HG03432 (cell line): ENCODE data around the gene COMMD10.
A peak's percentile ranks its signal among the peaks of the same experiment; 100 is the strongest.
"Not testable (repeated sequence)": the region's sequence is repeated elsewhere in the genome, so short reads cannot be mapped to it uniquely, and the experiment has no call there.

Source experiments
- ATAC-seq: cut with Tn5 transposase; IDR thresholded peaks from one replicate; pipeline ENCODE4 v1.9.1; 2021; ENCODE audit warnings: mild to moderate bottlenecking, moderate library complexity; ENCODE audit not compliant: unreplicated experiment

COMMD10 gene

DNA sequence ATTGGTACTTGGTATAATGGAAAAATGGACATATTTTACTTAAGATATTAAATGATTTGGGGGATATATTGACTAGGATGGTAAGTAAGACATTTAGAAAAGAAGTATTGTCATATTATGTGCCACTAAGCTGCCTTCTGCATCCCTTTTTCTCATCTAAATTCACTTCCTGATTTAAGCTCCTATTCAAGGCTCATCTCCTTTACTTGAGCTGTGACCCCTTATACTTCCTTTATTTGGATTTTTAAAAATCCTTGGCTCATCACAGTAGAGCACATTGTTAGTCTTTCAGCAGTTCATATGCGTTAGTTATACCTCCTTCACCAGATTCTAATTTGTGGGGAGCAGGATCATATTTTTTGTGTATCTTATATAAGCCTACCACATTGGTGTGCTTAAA is 6.6 kb downstream of the COMMD10 start:
- ATAC-seq: no peak

- no peak for ATAC-seq
These were observed 12.5 kb downstream of the COMMD10 start for GRCh38 chr5:116097301-116097700.

- ATAC-seq: no peak
These were observed 14.2 kb downstream of the COMMD10 start for GRCh38 chr5:116098998-116099397.

GRCh38 chr5:116104941-116105340 is 20.1 kb downstream of the COMMD10 start:
- ATAC-seq: not testable (repeated sequence)

DNA sequence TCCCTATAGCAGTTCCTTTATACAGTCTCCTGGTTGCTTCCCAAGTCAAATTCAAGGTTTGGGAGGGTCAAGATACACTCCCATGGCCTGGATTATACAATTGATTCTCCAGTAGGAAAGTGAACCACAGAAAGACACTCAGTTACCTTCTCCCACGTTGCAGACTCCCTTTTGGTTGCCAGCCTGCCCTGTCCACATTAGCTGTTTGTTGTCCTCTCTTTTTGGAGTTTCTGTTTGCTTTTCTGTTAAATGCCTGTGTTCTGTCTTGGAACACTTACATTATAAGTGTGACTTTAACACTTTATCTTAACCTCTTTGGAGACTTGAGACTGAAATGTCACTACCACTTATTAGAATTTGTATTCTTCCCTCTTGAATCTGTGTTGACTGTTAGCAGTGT is 30.3 kb downstream of the COMMD10 start:
- ATAC-seq: no peak

DNA sequence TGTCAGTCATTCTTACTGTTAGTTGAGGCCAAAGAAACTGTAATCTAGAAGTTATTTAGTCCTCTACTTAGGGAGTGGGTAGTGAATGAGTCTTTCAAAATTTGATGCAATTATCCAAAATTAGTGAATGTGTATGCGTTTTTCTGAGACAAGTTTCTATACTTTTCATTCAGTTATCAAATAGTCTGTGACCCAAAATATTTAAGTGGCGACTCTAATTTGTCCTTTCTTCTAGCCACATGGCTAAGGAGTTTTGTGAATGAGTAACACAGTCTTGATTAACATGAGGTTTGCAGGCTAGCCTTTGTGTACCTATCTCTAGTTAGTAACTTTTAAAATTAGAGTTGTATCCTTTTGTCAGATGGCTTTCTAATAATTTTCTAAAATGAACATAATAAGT is 45.6 kb downstream of the COMMD10 start:
- no peak for ATAC-seq

GRCh38 chr5:116130976-116131375 is 46.2 kb downstream of the COMMD10 start:
- no peak for ATAC-seq

- ATAC-seq: no peak
These were observed 48.5 kb downstream of the COMMD10 start for GRCh38 chr5:116133281-116133680.

DNA sequence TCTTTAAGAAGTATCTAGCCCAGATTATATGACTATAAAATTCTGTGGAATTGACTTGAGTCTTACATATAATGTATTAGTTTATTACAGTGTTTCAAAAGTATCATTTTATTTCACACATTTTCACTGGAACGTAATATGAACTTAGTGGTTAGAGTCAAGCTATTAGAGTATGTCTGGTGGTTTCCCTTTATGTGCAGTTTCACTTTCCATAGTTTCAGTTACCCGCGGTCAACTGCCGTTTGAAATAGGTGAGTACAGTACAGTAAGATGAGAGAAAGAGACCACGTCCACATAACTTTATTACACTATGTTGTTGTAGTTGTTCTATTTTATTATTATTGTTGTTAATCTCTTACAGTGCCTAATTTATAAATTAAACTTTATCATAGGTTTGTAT is 50.5 kb downstream of the COMMD10 start:
- ATAC-seq: peak; percentile 100

DNA sequence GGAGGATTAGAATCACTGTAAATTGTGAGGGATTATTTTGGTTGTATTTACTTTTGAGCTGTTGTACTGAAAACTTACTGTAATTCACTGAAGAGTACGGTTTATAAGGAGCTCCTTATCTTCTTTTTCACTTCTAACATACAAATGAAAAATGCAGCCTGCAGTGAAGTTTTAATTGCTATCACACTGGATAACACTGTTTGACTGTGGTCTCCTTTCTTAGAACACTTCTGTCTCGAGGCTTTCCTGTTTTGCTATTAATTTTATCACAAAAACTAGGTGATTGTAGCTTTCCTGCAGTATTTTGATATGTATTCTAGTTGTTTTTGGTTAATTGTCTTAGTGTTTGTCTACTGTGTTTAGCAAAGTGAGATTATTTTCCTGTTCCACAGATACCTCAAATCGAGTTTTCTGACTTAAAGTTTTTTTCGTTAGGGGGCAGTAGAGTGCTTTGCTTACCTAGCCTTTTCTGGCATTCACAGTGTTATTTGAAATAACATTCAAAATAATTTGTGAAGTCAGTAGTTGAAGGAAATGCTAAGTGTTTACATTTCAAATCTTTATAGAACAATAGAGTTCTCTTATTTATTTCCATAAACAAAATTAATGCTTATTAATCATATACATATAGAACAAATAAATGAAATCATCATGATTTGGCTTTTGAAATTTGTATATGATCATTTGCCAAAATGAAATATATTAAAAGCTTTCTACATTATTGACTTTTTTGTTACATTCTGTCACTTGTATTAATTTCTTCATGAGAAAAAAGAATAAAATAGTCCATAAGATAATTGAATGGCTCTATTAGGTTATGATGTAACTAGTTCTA is 52.9 kb downstream of the COMMD10 start:
- ATAC-seq: no peak

DNA sequence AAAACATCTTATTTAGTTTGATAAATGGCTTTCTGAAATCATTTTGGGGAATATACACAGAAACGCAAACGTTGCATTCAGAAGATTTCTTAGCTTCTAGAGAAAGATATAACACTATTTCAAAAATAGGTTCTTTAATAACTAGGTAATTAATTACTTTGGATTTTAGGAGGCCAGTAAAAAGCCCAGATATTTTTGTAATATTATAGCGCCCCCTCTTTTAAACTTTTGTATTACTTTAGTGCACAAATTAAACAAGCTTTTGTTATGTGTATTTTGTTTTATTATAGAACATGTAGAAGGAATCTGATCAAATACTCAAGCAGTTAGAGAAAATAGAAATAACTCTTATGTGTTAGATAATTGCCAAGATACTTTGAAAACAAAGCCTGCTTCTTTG is 57.7 kb downstream of the COMMD10 start:
- ATAC-seq: no peak

- ATAC-seq: no peak
These were observed 59.3 kb downstream of the COMMD10 start for GRCh38 chr5:116144103-116144502.

GRCh38 chr5:116144991-116145390 is 60.2 kb downstream of the COMMD10 start:
- no peak for ATAC-seq

DNA sequence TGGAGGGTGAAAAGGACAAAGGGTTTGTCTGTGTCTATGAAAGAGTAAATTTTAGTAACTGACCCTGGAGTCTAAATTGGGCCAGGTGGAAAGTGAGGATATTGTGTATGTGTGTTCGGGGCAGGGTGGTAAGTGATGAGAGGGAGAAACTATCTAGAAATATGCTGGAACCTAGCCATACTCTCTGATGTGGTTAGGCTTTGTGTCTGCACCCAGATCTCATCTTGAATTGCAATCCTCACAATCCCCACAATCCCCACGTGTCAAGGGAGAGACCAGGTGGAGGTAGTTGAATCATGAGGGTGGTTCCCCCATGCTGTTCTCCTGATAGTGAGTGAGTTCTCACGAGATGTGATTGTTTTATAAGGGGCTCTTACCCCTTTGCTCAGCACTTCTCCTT is 60.6 kb downstream of the COMMD10 start:
- ATAC-seq: no peak

DNA sequence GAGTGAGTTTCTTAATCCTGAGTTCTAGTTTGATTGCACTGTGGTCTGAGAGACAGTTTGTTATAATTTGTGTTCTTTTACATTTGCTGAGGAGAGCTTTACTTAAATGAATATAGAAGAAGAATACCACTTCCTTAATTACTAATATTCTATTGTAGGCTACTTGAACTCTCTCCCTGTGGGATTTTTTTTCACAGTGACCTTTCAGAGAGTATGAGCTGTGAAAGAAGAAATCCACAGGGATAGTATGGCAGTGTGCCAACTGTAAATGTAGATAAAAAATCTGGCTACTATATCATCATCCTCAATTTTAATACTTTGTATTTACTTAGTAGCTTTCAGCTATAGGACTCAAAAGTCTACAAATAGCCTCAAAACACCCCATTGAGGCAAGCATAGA is 67.3 kb downstream of the COMMD10 start:
- no peak for ATAC-seq

DNA sequence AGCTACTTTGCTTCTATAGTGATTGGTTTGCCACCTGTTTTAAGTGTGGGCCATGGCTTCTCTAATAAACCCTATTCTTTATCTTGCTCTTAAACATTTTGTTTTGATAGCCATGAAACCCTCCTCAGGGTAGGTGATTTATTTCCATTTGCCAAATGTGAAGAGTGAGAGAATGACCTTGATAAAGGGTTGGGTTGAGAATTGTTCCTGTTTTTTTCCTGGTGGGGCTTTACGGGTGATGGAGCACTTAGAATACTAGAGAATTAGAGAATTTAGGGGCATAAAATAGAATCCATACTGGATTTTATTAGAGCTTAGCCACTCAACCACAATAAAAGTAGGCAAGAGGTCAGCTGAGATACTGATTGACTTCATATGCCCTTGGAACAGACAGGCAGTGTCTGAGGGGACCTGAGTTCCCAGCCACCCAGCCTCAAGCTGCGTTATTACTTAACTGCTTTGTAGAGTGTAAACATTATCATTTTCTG is 68.9 kb downstream of the COMMD10 start:
- no peak for ATAC-seq

DNA sequence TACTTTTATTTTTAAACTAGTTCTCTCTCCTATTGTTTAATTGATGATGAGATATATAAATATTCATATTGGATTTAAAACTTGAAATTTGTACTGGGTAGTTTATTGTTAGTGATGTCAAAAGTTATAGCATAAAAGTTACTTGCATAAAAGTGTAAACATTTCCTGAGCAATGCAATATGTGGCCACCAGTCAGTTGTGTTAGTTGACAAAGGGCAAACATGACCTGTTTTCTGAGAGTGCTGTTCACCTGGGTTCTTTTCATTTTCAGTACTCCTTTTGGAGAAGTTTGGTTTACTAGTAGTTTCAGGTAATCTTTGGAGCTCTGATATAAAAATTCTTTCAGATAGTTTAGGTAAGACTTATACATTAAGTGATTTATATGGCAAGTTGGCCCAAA is 69.4 kb downstream of the COMMD10 start:
- no peak for ATAC-seq

DNA sequence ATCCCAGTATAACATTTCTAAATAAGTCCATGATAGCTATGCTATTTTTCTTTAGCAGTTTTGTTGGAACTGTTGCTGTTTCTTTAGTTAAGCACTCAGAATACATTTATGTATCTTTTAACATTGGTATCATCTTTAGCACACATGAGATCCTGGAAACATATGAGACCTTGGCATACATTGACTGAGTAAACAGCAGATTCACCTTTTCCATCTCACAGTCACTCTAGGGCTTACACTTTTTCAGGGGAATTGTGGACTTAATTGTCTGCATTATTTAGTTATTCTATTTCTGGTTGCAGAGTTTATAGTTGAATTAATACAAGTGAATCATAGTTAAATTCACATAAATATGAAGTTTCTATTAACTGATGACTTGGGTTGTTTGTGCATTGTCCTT is 70.1 kb downstream of the COMMD10 start:
- ATAC-seq: no peak

GRCh38 chr5:116157902-116158301 is 73.1 kb downstream of the COMMD10 start:
- ATAC-seq: no peak

DNA sequence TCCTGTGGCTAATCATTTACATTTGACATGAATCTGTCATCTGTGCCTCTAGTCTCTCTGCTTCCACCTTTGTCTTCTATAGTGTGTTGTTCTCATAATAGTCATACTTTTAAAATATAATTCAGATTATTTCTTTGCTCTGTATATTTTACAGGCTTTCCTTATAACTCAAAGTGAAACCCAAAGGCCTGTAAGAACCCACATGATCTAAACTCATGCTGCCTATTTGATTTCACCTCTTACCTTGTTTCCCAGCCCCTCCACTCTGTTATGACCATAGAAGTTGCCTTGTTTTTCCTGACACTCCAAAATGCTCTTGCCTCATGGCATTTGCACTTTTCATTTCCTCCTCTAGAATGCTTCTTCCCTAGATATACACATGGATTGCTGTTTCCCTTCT is 74.2 kb downstream of the COMMD10 start:
- no peak for ATAC-seq

DNA sequence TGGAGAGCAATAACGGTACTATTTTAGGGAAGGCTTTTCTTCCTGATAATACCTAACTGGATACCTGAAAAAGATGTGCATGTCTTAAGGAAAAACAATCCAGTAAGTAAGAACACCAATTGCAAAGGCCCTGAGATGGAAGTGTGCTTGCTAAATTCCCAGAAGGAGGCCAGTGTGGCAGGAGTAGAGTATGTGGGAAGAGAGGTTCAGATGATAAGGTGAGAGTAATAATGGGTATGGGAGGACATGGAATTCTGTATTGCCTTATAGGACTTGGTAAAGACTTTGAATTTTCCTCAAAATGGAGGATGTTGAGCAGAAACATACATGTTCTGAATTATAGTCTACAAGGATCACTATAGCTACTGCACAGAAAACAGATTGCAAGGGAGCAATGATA is 89.3 kb downstream of the COMMD10 start:
- no peak for ATAC-seq

- no peak for ATAC-seq
These were observed 91.3 kb downstream of the COMMD10 start for GRCh38 chr5:116176121-116176520.

- no peak for ATAC-seq
These were observed 94.1 kb downstream of the COMMD10 start for GRCh38 chr5:116178925-116179324.
